HepG2 (cell line): ENCODE data around the gene ZNF414. TPM values are rescaled to one million over a fixed set of nuclear protein-coding genes. Genes with fewer than 3 reads are reported as not detected.

Source experiments
- ESRRA ChIP-seq: sonication (generic); formaldehyde crosslinking; IDR thresholded peaks from 2 replicates; pipeline ENCODE4 v1.5.1; 2020; ENCODE audit warnings: mild to moderate bottlenecking, low read depth, missing genetic modification reagents
- GTF3A ChIP-seq: sonication (generic); formaldehyde crosslinking; conservative IDR thresholded peaks from 2 replicates; pipeline ENCODE4 v1.4.0; 2020; ENCODE audit warnings: mild to moderate bottlenecking, missing genetic modification reagents
- HIC2 ChIP-seq: sonication (generic); formaldehyde crosslinking; IDR thresholded peaks from 2 replicates; pipeline ENCODE4 v1.9.0; 2022; ENCODE audit warnings: low read depth, missing genetic modification reagents
- HNF1B ChIP-seq: sonication (generic); formaldehyde crosslinking; IDR thresholded peaks from 2 replicates; pipeline ENCODE4 v1.5.1; 2020; ENCODE audit warnings: mild to moderate bottlenecking, moderate library complexity, missing genetic modification reagents
- NBN ChIP-seq: fragments of 450-650 bp; conservative IDR thresholded peaks from 2 replicates; pipeline ENCODE4 v1.6.1; 2017
- NFE2L2 ChIP-seq: fragments of 150-350 bp; IDR thresholded peaks from 2 replicates; pipeline ENCODE4 v1.6.1; 2014; ENCODE audit warnings: low read length
- PCBP1 ChIP-seq: fragments of 200-400 bp; formaldehyde crosslinking; IDR thresholded peaks from 2 replicates; pipeline ENCODE4 v1.6.1; 2017; ENCODE audit warnings: mild to moderate bottlenecking, low read depth, low read length, borderline replicate concordance
- SMYD3 ChIP-seq: sonication (generic); formaldehyde crosslinking; IDR thresholded peaks from 2 replicates; pipeline ENCODE4 v1.8.1; 2023; ENCODE audit warnings: mild to moderate bottlenecking, missing genetic modification reagents
- SOX6 ChIP-seq, 2 experiments: fragments of 450-650 bp in 1 of 2; sonication (generic) in 1 of 2; formaldehyde crosslinking in 1 of 2; IDR thresholded peaks; 2 replicates each; pipeline versions ENCODE4 v1.4.0 to v1.6.1; 2017 to 2020; ENCODE audit warnings: antibody characterized with exemption in 1 of 2, mild to moderate bottlenecking in 1 of 2, missing genetic modification reagents in 1 of 2
- TEF ChIP-seq: sonication (generic); formaldehyde crosslinking; IDR thresholded peaks from 2 replicates; pipeline ENCODE4 v1.5.0; 2020; ENCODE audit warnings: missing genetic modification reagents
- THAP8 ChIP-seq: sonication (generic); formaldehyde crosslinking; IDR thresholded peaks from 2 replicates; pipeline ENCODE4 v1.5.1; 2020; ENCODE audit warnings: missing genetic modification reagents, mild to moderate bottlenecking, borderline replicate concordance
- ZBTB7B ChIP-seq: sonication (generic); formaldehyde crosslinking; IDR thresholded peaks from 2 replicates; pipeline ENCODE4 v1.4.0; 2020; ENCODE audit warnings: missing genetic modification reagents
- ZNF180 ChIP-seq: sonication (generic); formaldehyde crosslinking; IDR thresholded peaks from 2 replicates; pipeline ENCODE4 v1.4.0; 2020; ENCODE audit warnings: low read depth, missing genetic modification reagents, borderline replicate concordance
- ZNF407 ChIP-seq: sonication (generic); formaldehyde crosslinking; IDR thresholded peaks from one replicate; pipeline ENCODE4 v1.5.1; 2020; ENCODE audit warnings: mild to moderate bottlenecking, missing genetic modification reagents; ENCODE audit errors: not compliant biosample characterization
- ZNF761 ChIP-seq: sonication (generic); formaldehyde crosslinking; conservative IDR thresholded peaks from 2 replicates; pipeline ENCODE4 v1.4.0; 2020; ENCODE audit warnings: mild to moderate bottlenecking, missing genetic modification reagents
- ZSCAN29 ChIP-seq: sonication (generic); formaldehyde crosslinking; conservative IDR thresholded peaks from 2 replicates; pipeline ENCODE4 v1.4.0; 2020; ENCODE audit warnings: mild to moderate bottlenecking, missing genetic modification reagents
- polyA plus RNA-seq, 8 experiments: library from polyadenylated mRNA; depleted of rRNA in 3 of 8; stranded (reverse) in 7 of 8; unstranded in 1 of 8; fragments of >200 nt; fragmentation: Illumina TruSeq in 4 of 8; extraction: Trizol in 4 of 8; gene quantifications; 2 replicates each; pipeline versions ENCODE4 v1.2.1 to v1.2.3, GENCODE V29; 2011 to 2016; ENCODE audit warnings: low read depth in 4 of 8, missing spikeins in 1 of 8, mixed read lengths in 1 of 8; ENCODE audit not compliant: insufficient read depth in 1 of 8
- total RNA-seq, 5 experiments: library from RNA; depleted of rRNA; stranded (reverse); fragments of >200 nt; fragmentation: Illumina TruSeq; extraction: Trizol; gene quantifications; 2 replicates each; pipeline ENCODE4 v1.2.3, GENCODE V29; 2016; ENCODE audit warnings: low read depth in 1 of 5

ZNF414 gene
- total and polyA plus RNA-seq, 2 of the 13 experiments (the other 11 are each of a cell fraction or from before 2014, with no cell fraction given) = 2.5 to 4.0 TPM

- TF ChIP-seq ZSCAN29 (CRISPR knock-in tag) = no peak
- no peak for TF ChIP-seq NFE2L2
- TF ChIP-seq HNF1B (CRISPR knock-in tag) = no peak
- no peak for TF ChIP-seq GTF3A (CRISPR knock-in tag)
- no peak for TF ChIP-seq ZNF407 (CRISPR knock-in tag)
- no peak for TF ChIP-seq ZNF761
- no peak for TF ChIP-seq THAP8 (CRISPR knock-in tag)
- no peak for TF ChIP-seq PCBP1
- no peak for TF ChIP-seq NBN
- no peak for TF ChIP-seq SOX6 (IDR thresholded peaks at IDR 0.05)
- no peak for TF ChIP-seq SOX6 (CRISPR knock-in tag; IDR thresholded peaks at IDR 0.05)
- TF ChIP-seq ZNF180 = no peak
- no peak for TF ChIP-seq ZBTB7B
- no peak for TF ChIP-seq HIC2
- no peak for TF ChIP-seq ESRRA
- TF ChIP-seq TEF (CRISPR knock-in tag) = no peak
- no peak for TF ChIP-seq SMYD3 (CRISPR knock-in tag)
Measured at GRCh38 chr19:8526345-8527091, 12.6 kb upstream of the ZNF414 start (continued).
